Thyroid gland (tissue), 4 donors: ENCODE data around the gene EML6.
A peak's percentile ranks its signal among the peaks of the same experiment; 100 is the strongest.

Experiments
- POLR2A ChIP-seq, 2 donors: fragments of 450-650 bp; IDR thresholded peaks; one replicate each; pipeline ENCODE4 v1.6.1; 2017; ENCODE audit warnings: antibody characterized with exemption in 2 of 2, mild to moderate bottlenecking in 2 of 2, moderate library complexity in 1 of 2
- TF ChIP-seq, protein P1 (sequence below), 6 experiments: fragments of 200-600 bp in 3 of 6; fragments of 450-650 bp in 3 of 6; sonication (generic) in 3 of 6; IDR thresholded peaks; one replicate each; pipeline ENCODE4 v1.5.1; 2016 to 2019; ENCODE audit warnings: antibody characterized with exemption in 6 of 6, mild to moderate bottlenecking in 2 of 6, inconsistent platforms in 1 of 6, moderate library complexity in 1 of 6

DNA sequence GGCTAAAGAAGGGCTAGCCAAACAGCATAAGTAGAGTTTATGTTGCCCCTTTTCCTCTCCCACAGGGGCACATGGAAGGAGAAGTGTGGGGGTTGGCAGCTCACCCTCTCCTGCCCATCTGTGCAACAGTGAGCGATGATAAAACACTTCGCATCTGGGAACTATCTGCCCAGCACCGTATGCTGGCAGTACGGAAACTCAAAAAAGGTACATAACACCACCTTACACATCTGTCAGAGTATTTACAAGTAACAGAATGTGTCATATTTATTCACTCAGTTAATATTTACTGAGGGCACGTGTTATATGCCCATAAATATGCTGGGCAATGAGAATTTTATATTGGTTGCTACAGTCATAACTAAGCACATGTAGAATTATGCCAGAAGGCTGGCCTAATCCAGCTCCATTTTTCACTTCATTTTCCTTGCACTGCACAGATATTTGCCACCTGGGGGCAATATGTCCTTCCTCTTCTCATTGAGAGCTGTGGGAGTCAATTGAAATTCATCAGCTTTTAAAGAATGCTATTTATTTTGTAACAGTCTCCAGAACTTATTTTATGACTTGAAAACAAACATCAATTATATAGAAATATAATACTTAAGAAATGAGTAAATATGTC is 176.2 kb downstream of the EML6 start:
- TF ChIP-seq, protein P1, sequence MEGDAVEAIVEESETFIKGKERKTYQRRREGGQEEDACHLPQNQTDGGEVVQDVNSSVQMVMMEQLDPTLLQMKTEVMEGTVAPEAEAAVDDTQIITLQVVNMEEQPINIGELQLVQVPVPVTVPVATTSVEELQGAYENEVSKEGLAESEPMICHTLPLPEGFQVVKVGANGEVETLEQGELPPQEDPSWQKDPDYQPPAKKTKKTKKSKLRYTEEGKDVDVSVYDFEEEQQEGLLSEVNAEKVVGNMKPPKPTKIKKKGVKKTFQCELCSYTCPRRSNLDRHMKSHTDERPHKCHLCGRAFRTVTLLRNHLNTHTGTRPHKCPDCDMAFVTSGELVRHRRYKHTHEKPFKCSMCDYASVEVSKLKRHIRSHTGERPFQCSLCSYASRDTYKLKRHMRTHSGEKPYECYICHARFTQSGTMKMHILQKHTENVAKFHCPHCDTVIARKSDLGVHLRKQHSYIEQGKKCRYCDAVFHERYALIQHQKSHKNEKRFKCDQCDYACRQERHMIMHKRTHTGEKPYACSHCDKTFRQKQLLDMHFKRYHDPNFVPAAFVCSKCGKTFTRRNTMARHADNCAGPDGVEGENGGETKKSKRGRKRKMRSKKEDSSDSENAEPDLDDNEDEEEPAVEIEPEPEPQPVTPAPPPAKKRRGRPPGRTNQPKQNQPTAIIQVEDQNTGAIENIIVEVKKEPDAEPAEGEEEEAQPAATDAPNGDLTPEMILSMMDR (IDR thresholded peaks at IDR 0.05) = peak; percentile 18 to 73 (median 60)
- no peak for TF ChIP-seq POLR2A (IDR thresholded peaks at IDR 0.05)
